GM21717 (cell line): ENCODE measurements around the gene CDH23.

ENCODE experiments used
- ATAC-seq: cut with Tn5 transposase; IDR thresholded peaks from one replicate; pipeline ENCODE4 v1.9.1; 2021; ENCODE audit warnings: mild to moderate bottlenecking, moderate library complexity; ENCODE audit not compliant: unreplicated experiment

The CDH23 gene

GRCh38 chr10:71368643-71369042 is 28.1 kb upstream of the CDH23 start:
- ATAC-seq: no peak

GRCh38 chr10:71369602-71370001 is 27.1 kb upstream of the CDH23 start:
- ATAC-seq: no peak

- ATAC-seq: no peak
Measured at GRCh38 chr10:71370031-71370430, 26.7 kb upstream of the CDH23 start.

DNA sequence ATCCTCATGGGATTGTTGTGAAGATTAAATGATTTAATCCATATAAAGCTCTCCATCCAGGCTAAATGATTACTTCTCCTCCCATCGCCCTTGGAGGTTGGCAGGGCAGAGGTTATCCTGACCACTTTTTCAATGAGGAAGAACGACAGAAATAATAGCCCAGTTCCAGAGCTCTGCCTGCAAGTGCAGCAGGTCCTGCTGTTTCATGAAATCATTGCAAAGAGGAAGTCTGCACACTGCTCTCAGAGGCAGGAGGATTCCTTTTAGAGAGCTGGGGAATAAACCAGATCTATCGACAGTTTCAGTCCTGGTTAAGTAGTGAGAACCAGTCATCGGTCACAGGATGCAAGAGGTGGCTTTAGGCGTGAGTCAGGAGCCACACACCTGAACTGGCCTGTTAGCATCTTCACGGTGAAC is 25.0 kb upstream of the CDH23 start:
- ATAC-seq: no peak

- peak; percentile 53 for ATAC-seq
Measured at GRCh38 chr10:71372882-71373495, 23.7 kb upstream of the CDH23 start.

DNA sequence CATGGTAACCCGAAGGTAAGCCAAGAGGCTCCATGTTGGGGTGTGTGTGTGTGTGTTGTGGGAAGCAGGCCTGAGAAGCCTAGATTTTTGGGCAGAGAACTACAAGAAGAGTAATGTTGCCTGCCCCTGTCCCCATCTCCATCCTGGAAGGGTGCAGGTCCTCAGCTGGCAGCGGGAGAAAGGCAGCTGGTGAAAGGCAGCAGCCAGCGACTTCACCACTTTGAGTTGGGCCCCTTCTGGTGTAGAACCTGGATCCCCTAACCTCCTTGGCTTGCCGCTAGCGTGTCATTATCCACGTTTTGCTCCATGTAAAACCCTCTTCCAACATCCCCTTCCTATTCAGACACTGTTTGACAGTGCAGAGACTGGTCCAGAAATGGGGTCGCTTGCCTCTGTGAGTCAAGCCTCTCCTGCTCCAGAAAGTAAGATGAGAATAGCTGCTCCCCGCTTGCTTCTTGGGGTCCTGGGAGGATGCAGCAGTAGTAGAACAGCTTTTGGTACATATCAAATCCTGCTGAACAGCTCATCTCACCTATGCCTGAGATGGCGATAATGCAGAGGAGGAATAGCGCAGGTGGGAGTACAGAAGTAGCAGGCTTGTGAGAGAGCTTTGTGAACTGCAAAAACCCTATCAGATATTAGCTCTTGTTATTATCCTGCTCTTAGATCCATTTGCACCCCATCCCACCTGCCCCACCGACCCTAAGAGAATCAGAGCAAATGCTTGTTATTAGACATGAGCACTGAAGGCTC is 22.1 kb upstream of the CDH23 start:
- ATAC-seq: no peak

GRCh38 chr10:71375952-71376351 is 20.8 kb upstream of the CDH23 start:
- no peak for ATAC-seq

- no peak for ATAC-seq
Measured at GRCh38 chr10:71378336-71379117, 18.2 kb upstream of the CDH23 start.

DNA sequence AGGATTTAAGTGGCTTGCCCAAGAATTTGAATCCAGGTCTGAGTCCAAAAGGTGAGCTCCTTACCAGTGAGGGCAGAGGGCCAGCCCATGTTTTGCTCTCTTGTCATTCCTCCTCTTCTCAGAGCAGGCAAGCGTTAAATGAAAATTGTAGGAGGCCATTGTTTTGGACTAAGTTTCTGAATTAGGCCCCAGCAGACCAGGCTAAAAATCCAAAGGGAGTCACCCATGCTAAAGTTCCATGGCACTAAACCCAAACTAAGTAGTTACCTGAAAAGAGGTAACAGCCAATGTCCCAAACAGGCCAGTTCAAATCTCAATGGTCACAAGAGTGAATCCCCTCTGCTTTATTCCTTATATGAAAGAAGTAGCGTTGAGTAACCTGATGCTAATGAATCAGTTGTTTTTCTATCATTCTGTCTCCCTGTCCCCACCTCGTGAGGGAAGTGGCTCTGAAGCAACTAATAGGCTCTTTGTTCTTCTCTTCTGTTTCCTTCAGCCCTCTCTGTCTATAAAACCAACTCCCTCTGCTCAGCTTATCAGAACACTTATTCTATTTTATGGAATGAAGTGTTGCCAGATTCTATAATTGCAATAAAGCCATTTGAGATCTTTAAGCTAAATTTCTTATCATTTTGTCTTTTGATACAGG is 17.5 kb upstream of the CDH23 start:
- no peak for ATAC-seq

DNA sequence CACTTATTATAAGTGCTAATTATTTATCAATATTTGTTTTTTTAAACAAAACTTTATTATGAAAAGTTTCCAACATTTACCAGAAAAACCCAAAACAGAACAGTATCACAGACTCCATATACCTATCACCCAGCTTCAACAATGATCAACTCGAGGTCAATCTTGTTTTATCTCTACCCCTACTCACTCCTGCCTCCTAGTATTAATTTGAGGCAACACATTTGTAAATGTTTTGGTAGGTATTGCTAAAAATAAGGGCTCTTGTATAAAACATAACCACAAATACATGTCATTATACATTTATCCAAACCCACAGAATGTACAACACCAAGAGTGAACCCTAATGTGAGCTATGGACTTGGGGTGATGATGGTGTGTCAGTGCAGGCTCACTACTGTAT is 15.9 kb upstream of the CDH23 start:
- ATAC-seq: no peak

DNA sequence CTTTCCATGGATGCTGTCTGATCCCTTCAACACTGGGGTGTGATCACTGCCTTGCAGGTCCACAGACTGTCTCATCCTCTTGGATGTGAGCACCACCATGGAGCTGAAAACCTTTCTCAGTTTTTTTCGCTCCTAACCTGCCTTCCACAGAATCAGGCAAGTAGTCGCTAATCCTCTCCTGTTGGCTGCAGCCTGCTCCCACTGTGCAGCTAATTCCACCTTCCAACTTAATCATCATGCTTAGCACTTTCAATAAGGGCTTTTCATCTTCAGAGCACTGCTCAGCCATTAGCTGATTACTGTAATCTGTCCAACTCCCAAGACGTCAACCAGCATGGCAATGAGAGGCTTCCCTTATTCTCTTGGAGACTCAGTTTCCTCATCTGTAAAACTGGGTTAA is 15.1 kb upstream of the CDH23 start:
- ATAC-seq: no peak

DNA sequence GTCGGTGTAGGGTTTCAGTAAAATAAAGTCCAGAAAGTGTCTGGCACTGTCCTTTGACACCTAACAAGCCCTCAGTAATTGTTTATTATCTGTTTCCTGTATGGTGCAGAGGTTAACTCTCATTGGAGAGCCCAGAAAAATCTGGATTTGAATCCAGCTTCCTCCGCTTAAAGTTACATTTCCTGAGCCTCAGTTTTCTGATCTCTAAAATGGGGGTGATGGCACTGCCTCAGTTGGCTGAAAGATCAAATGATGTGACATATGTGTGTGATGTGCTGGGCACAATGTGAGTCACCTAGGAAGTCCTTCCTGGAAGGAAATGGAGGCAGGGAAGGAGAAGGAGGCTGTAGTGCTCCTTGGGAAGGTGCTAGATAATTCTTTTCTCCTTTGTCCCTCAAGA is 14.7 kb upstream of the CDH23 start:
- ATAC-seq: no peak

GRCh38 chr10:71382757-71383156 is 14.0 kb upstream of the CDH23 start:
- no peak for ATAC-seq

DNA sequence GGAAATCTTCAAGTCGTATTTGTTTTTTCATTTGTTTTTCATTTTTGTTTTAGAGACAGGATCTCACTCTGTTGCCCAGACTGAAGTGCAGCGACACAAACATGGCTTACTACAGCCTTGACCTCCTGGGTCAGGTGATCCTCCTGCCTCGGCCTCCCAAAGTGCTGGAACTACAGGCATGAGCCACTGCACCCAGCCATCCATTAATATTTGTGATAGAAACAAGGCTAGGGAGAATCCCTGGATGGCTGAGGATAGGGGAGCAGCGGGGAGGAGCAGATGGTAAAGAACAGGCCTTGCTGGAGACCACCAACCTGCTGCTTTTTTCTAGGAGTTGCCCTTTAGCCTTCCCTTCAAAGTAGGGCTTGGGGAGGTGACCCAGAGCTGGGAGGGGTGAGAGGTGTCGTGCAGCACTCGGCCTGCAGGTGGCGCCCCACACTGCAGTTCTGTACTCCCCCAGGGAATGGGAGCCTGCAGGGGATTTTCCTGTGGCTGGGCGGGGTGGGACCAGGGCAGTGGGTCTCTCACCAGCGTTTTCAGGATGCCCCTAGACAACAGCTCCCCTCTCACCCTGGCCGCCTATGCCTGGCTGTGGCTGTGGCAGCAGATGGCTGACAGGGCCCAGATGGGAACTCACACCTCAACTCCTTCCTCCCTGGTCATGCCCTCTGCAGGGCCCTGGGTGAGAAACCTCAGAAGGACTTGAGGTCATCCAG is 12.6 kb upstream of the CDH23 start:
- ATAC-seq: peak; percentile 56

GRCh38 chr10:71388171-71388570 is 8.5 kb upstream of the CDH23 start:
- ATAC-seq: no peak

- ATAC-seq: no peak
Measured at GRCh38 chr10:71388583-71389310, 8.0 kb upstream of the CDH23 start.

DNA sequence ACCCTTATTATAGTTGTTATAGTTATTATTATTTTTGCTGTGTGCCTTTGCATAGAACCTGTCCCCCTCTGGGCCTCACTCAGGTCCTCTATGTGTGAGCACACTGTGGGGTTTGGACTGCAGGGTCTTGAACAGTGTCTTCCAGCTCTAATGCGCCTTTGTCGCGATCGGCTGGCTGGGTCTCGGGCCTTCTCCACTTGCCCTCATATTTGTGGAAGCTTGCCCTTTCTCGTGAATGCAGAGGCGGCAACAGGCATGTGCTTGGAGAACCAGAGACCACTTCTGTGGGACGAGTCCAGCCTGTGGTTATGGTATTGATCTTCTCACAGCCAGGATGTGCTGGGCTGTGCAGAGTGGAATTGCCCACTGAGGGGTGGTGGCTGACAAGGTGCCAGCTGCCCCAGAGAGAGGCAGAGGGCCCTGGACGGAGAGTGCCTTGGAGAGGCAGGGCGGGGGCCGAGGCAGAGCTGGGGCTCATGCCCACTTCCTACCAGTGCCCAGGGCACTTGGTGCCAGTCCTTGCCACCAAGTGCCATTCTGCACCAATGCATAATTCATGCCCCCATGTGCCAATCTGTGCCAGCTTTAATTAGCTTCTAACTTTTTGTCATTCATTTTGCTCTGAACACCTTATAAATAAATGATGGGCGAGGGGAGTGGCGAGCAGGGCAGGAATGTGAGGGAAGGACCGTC is 6.8 kb upstream of the CDH23 start:
- no peak for ATAC-seq

DNA sequence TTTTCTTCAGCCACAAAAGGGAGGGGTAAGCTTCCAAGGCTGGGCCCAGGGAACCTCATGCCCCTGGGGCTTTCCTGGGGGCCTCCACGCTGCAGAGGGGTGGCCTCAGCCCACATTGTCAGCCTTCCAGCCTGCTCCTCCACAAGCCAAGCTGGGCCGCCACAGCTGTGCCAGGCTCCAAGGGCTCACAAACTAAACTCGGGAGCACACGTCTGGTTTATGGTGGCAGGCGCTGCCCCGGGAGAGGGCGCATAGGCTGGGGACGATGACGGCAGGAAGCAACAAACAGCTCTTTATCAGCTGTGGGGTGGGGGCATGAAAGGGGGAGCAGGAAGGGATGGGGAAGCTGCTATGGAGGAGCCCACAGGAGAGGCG is 6.3 kb upstream of the CDH23 start:
- no peak for ATAC-seq

- no peak for ATAC-seq
Measured at GRCh38 chr10:71390921-71391690, 5.6 kb upstream of the CDH23 start.
